Renal cortex interstitium (tissue), 11 donors: ENCODE measurements around the gene ITPK1. TPM values are rescaled to one million over a fixed set of nuclear protein-coding genes. Genes with fewer than 3 reads are reported as not detected.

Experiments used
- DNase-seq, 11 donors: peaks; one replicate each; pipeline ENCODE4 v3.0.0-alpha.2; 2013; ENCODE audit warnings: low read depth in 9 of 11, low spot score in 4 of 11; ENCODE audit errors: extremely low read depth in 1 of 11
- polyA plus RNA-seq, 3 donors: library from polyadenylated mRNA; unstranded; fragments of 120-200 nt; gene quantifications; one replicate each; pipeline ENCODE4 v1.2.1, GENCODE V29; 2013; ENCODE audit not compliant: insufficient read length in 3 of 3

ITPK1 gene
- polyA plus RNA-seq, 3 donors, result 27.5 to 40.5 (median 33.0) TPM

DNA sequence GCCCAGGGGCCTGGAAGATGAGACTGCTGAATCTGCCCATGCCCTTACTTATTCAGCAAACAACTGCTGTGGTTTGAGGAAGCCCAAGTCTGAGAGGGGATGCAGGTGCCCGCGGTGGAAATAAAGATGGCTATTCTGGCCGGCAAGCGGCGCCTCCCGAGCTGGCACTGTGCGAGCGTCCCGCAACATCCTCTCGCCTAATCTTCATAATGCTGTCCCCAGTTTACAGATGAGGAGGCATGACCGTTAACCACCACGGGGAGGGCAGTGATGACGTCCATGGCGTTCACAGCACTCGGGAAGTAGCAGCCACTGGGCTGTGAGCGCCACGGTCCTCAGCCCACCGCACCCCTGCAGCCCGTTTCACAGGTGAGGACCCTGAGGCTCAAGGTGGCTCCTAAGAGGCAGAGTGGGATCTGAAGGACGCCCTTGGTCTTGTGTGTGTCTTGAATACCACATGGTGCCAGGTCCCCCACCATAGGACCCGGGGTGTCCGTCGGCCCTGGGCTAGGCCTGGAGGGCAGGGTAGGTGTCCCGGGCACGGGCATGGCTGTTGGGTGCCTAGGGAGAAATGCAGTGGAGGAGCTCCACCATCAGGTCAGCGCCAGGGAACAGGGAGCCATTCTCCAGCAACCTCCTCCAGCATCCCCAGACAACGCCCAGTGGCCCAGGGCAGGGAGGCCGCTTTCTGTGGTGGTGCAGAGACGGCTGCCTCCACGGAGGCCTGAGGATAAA lies 172.6 kb downstream of the ITPK1 start:
- no peak for DNase-seq

DNA sequence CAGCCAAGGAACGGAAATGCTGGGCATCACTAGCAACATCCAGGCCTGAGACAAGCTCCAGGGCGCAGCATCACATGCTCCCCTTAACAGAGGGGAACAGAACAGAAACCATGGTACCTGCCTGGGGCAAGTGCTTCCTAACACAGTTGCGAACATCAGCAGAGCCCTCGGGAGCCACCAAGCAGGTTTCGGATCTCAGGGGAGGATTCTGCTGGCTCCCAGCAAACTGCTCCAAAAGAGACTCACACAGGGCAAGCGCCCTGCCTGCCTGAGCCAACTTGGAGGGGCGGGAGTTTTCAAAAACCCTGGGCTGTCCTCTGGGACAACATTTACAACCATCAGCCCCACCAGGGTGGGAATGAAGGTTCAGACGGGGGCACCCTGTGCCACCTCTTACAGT lies 173.1 kb downstream of the ITPK1 start:
- DNase-seq, result no peak

DNA sequence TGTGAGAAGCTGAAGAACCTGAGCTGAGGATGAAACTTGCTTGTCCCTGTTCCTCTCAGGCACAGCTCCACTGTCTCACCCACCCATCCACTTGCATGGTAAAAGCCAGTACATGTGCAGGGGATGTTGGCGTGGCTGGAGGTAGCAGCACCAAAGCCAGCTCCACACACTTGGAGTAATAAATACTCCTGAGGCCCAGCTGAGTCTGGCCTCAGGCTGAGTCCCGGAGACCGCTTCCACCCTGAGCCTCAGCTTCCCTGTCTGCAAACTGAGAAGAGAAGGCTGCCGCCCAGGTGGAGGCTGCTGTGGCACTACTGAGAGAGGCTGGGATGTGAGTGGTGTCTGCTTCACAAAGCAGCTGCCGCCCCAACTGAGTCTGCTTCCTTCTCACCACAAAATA lies 173.6 kb downstream of the ITPK1 start:
- no peak for DNase-seq

DNA sequence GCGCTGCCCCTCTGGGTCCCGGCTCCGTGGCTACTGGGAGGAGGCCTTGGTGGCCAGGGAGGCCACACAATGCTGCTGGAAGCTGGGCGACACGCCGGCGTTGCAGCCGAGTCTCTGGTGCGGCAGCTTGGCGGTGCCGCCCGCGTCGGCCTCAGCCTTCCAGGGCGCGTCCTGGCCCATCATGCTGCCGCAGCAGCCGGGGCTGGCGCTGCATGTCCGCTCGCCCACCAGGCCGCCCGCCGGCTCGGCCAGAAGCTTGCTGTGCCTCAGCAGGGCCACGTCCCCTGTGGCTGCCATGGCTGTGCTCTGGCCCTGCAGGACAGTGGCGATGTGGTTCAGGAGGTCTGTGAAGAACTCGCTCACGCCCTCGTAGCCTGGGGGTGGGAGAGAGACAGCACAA lies 174.2 kb downstream of the ITPK1 start:
- no peak for DNase-seq

DNA sequence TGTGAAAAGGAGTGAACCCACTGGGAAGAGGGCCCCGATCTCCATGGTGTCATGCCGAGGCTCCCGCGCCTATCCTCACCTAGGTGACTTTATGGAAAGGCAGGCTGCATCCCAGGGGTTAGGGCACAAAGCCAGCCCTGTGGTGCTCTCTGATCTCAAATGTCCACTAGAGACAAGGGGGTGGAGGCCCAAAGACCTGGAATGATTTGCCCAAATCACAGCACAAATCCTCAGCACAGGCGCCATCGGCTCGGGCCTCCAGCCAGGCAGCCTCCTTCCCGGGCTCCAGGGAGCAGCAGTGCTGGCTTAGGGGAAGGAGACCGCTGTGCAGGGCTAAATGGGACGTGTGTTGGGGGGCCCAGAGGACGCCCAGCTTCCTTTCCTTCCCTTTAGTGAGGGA lies 175.2 kb downstream of the ITPK1 start:
- no peak for DNase-seq

DNA sequence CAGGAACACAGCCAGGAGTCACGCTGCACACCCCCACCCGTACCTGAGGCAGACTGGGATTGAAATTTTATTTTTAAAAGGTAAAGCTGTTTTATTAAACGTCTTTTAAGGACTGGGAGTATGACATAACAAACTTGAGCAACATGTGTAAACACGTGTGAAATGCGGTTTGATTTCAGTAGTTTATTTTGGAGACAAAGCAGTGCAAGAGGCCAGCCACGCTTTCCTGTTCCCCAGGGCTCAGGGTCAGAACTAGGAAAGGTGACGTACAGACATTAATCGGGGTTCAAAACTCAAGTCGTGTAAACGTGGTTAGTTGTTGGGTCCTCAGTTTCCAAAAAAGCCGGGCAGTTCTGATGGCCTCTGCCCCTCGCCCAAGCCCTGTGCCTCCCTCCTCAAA lies 176.0 kb downstream of the ITPK1 start:
- DNase-seq, result no peak

DNA sequence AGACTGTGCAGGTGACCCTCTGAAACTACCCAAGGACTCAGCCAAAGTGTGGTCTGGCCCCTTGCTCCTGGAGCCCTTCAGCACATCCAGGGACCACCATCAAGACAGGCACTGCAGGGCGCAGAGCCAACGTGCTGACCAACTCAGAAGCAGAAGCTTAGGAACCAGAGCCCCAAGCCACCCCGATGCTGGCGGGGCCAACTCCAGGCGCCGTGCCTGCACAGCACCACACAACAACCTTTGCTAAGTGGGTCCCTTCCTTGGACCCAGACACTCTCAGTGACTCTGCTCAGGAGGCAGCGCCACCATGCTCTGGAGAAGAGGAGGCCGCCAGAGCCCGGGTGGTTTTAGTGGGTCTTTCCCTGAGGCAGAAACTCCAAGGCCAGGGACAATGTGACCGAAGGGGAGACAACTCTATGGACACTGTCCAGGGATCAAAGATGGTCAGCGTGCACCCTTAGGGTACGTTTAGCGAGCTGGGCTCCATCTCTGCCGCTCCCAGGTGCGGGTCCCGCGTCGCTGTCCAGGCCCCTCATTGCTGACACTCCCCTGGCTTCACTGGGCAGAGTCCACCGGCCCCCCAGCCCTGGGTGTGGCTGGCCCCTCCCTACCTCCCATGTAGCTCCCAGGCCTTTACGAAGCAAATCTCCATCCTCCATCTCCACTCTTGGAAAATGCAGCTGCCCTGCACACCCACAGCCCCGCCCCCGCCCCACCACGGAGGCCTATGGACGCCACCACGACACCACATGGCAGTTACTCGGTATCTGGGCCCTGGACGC lies 176.6 kb downstream of the ITPK1 start:
- DNase-seq, result no peak

DNA sequence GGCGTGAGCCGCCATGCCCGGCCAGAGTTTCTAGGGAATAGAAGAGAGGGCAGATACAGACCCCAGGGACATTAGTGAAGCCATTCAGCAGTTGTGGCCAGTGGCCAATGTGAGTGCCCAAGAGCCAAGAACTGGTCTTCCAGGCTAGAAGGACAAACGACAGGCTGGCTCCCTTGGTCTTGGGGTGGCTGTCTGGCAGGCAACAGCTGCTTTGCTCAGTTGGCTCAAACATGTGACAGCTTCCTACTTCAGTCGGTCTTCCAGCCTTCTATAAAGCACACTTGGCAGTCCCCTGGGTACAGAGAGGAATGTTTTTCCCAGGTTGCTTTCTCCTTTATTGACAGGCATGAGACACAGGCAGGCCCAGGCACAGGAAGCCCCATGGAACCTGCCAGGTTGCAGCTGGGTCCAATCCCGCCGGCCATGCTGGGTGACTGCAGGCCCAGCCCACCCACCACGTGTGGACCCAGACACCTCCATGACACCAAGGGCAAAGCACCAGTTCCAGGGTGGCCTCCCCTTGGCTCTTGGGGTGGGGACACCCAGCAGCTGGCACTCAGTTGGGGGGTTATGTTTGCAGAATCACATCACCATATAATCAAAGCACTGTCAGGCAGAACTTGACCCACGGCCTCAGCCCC lies 177.4 kb downstream of the ITPK1 start:
- no peak for DNase-seq

DNA sequence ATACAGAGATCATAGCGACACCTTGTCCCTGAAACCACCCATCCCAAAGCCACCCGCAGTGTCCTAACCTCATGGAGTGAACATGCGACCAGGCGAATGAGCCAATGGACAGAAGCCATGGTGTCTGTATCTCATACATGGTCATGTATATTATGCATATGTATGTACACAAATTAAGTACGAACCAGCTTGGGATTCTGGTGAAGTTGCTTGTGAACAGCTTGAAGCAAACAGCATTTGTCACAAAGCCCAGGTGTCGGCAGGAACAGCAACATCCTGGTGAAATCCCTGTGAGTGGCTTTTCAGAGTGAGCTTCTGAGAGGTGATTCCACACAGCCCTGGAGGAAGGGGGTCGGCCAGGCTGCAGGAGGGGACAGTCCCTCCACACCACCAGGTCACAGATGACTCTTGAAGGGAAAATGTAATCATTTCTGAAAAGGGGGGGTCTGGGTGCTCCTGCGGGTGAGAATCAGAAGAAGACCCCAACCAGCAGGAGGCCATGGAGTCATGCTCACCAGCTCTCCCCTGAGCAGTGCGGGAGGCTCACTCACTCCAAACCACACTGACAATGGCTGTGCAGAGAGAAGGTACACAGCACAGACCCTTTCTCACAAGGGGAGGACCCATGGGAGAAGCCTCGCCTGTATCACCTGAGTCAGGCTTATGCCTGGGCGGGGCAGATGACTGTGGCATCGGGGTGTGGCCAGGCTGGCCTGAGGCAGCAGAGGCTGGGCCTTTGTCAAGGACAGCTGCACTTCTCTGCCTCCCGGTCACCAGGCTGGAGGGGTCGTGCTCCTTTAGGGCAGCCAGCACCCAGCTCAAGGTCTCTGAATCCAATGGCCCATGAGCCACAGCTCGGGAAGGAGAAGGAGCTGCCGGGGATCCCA lies 178.4 kb downstream of the ITPK1 start:
- no peak for DNase-seq

DNA sequence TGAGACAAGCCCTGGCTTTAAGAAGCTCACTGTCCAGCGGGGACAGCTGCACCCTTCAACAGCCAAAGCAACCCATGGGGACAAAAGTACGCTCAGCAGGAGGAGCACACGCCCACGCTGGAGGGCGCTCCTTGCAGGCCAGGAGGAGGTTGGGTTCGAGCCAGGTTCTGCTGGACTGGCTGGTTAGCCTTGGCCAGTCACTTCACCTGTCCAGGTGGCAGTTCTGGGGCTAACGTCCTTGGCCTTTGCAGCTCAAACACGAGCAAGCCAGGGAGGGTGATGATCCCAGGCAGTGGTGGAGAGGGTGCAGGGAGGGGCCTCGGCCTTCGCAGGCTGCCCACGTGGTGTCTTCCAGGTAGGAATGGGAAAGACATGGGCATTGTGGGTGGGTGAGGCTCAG lies 179.6 kb downstream of the ITPK1 start:
- no peak for DNase-seq

DNA sequence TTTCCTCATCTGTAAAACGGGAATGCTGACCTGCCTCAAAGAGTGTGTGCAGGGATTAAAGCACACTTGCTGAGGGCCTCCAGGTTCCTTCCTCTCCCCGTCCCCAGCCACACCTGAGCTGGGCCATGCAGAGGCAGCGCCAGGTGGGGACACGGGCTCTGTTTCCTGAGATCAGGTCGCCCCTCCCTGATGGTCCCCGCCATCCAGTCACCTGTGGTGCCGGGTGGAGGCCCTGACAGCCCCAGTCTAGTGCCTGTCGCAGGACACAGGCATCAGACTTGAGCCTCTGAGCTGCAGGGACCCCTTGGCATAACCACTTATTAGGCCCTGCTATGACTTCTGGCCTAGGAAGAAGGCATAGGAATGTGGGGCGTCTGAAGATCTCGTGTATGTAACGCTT lies 180.3 kb downstream of the ITPK1 start:
- DNase-seq, result no peak

DNA sequence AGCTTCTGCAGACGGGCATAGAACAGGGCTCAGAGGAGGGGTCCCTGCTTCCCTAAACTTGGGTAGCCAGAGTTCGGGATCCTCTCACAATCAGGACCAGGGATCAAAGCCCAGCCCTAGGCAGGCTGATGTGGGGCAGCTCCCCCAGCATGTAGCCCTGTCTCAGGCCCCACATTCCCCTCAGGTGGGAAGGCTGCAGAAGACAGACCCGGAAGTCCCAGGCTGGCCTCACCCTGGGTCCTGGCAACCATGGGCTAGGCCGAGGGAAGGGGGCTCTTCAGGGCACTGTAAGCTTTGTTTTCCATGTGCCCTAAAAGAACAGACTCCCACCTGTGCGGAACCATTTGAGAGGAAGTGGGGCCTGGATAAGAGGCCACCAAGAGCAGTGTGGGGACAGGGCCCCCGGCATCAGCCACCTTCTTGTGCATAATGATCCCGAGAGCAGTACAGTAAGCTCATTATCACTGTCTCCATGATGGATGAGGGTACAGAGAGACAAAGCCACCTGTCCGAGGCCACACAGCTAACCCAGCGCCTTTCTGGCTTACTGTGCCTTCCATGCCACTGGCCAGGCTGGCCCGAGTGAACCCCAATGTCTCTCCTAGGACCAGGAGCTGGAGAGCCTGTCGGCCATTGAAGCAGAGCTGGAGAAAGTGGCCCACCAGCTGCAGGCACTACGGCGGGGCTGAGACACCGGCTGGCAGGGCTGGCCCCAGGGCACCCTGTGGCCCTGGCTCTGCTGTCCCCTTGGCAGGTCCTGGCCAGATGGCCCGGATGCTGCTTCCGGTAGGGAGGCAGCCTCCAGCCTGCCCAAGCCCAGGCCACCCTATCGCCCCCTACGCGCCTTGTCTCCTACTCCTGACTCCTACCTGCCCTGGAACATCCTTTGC lies 181.3 kb downstream of the ITPK1 start:
- DNase-seq, result no peak

DNA sequence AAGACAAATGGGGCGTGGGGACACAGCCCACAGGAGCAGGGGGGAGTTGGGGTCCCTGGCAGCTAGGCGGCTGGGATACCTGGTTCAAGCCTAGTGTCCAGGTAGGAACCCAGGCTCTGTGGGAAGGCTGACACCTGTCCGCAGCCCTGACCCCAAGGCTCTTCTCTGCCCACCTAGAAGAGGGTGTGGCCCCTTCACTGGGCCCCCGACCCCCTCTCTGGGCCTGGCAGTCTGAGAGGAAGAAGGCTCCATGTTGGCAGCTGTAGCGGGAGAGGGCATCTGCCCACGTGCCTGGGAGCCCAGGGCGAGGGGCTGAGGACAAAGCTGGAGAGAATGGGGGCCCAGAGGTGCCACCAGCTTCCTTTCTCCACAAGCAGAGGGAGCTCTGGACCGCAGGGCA lies 182.2 kb downstream of the ITPK1 start:
- DNase-seq, result no peak

DNA sequence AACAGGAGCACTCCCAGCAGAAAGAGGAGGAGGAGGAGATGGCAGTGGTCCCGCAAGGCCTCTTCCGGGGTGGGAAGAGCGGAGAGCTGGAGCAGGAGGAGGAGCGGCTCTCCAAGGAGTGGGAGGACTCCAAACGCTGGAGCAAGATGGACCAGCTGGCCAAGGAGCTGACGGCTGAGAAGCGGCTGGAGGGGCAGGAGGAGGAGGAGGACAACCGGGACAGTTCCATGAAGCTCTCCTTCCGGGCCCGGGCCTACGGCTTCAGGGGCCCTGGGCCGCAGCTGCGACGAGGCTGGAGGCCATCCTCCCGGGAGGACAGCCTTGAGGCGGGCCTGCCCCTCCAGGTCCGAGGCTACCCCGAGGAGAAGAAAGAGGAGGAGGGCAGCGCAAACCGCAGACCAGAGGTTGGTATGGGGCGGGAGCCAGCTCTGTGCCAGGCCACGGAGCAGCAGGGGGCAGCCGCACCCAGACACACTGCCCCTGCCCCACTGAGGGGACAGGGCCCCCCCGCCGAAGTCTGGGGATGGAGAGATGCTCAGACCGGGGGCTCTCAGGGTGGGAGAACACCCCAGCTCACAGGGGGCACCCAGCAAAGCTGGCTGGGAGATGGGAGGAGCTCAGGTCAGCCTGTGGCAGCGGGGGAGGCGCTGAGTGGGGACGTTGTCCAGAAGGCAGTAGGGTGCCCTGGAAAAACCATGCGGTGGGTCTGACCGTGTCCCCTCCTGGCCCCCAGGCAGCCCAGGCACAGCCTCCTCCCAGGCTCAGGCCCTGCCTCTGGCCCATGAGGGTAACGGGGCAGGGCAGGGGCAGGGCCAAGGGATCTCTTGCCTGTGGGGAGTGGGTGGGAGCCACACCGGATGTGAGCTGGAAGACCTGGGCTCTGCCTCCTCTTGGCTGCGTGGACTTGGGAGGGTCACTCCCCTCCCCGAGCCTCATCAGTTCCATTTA lies 183.0 kb downstream of the ITPK1 start:
- DNase-seq, result no peak

DNA sequence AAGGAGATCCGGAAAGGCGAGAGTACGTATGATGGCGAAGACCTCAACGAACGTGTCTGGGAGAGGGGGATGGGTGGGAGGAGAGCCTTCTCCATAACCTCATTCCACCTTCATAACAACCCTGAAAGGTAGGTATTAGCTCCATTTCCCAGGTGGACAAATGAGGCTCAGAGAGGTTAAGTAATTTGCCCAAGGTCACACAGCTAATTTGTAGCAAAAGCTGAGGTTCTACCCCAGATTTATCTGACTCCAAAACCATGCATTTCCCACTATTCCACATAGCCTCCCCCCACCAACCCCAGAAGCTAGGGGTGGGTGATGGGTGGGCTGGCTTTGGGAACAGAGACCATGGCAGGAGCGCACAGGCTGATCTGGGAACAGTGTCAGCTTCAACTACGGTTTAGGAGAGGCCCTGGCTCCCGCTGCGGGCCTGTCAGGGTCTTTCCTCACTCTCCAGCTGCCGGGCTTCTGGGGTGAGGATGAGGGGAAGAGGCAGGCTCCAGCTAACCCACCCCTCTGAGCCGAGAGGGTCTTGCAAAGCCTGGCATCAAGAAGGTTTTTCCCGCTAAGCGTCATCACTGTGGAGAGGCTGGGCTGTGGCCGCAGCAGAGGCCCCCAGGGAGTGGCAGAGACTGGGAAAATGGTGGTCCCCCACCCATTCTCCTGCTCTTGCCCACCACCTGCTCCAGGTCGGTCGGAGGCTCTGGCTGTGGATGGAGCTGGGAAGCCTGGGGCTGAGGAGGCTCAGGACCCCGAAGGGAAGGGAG lies 183.9 kb downstream of the ITPK1 start:
- no peak for DNase-seq

DNA sequence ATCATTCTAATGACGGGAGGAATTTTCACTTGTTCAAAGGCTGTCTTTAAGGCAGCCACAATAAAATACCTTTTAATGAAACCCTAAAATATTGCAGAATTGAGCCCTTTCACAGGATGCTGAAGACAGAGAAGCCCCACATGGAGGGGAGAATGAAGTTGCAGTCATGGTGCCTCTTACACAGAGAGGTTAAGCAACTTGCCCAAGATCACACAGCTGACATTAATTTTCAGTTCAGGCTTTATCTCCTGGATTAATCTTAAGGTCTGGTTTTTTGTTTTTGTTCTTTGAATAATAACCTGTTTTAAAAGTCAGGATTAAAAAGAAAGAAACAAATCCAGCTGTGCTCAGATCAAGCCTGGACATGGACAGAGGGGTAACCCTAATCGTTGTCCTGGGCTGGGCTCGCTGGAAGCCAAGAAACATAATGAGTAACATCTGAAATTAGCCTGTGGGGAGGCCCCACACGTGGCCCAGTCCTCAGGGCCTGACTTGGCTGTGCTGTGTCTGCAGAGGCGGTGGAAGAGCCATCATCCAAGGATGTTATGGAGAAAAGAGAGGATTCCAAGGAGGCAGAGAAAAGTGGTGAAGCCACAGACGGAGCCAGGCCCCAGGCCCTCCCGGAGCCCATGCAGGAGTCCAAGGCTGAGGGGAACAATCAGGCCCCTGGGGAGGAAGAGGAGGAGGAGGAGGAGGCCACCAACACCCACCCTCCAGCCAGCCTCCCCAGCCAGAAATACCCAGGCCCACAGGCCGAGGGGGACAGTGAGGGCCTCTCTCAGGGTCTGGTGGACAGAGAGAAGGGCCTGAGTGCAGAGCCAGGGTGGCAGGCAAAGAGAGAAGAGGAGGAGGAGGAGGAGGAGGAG lies 184.8 kb downstream of the ITPK1 start:
- no peak for DNase-seq
